Testis (tissue), 5 donors: ENCODE results near the gene PSMA3. TPM values are rescaled to one million over a fixed set of nuclear protein-coding genes. Genes with fewer than 3 reads are reported as not detected.

Experiments
- DNase-seq: peaks from one replicate; pipeline ENCODE4 v3.0.0-alpha.2; 2019
- H3K27ac ChIP-seq, 2 donors: fragments of 200-600 bp; sonication (generic); one replicate each; pipeline ENCODE4 v1.5.1; 2019
- H3K27me3 ChIP-seq: fragments of 200-600 bp; sonication (generic); one replicate; pipeline ENCODE4 v1.5.1; 2019
- H3K36me3 ChIP-seq: fragments of 200-600 bp; sonication (generic); one replicate; pipeline ENCODE4 v1.5.1; 2017; ENCODE audit warnings: low read depth; ENCODE audit errors: missing control alignments
- H3K4me1 ChIP-seq: fragments of 200-600 bp; sonication (generic); one replicate; pipeline ENCODE4 v1.5.1; 2019
- H3K4me3 ChIP-seq, 2 donors: fragments of 200-600 bp; sonication (generic); one replicate each; pipeline ENCODE4 v1.5.1; 2017 to 2019
- H3K9me3 ChIP-seq: fragments of 200-600 bp; sonication (generic); one replicate; pipeline ENCODE4 v1.5.1; 2017
- POLR2A ChIP-seq: fragments of 450-650 bp; IDR thresholded peaks from one replicate; pipeline ENCODE4 v1.6.1; 2017; ENCODE audit warnings: antibody characterized with exemption, mild to moderate bottlenecking, moderate library complexity
- WGBS, 2 donors: methylation state at CpG; one replicate each; pipeline ENCODE4 v1.1.5; 2018; 5-methylcytosine and 5-hydroxymethylcytosine counted together
- intact Hi-C: fragments of 100-400 bp; cut with DNase I; formaldehyde crosslinking; loops from one replicate; pipeline ENCODE4 v1.15.1; 2023; ENCODE audit warnings: low total_unique reads
- long read RNA-seq, 2 donors: transcript quantifications; one replicate each; lab custom pipeline, GENCODE V29; 2026
- polyA plus RNA-seq: library from polyadenylated mRNA; stranded (reverse); fragments of 350-450 nt; fragmentation: Illumina TruSeq; extraction: RNeasy Lipid Tissue Mini Kit (QIAGEN cat#74804); gene quantifications from one replicate; pipeline ENCODE4 v1.2.3, GENCODE V29; 2014; ENCODE audit warnings: low read depth, low replicate concordance; ENCODE audit not compliant: insufficient read depth
- total RNA-seq, 2 donors: library from RNA; depleted of rRNA; stranded (reverse); fragments of >200 nt; gene quantifications; one replicate each; pipeline ENCODE4 v1.2.3, GENCODE V29; 2016
- TF ChIP-seq, protein P1 (sequence below), 3 experiments: fragments of 450-650 bp in 2 of 3; fragments of 200-600 bp in 1 of 3; sonication (generic) in 1 of 3; IDR thresholded peaks; one replicate each; pipeline ENCODE4 v1.5.1; 2016 to 2019; ENCODE audit warnings: antibody characterized with exemption in 3 of 3, mild to moderate bottlenecking in 2 of 3, moderate library complexity in 1 of 3

Gene PSMA3
- total RNA-seq (10 to 100 TPM; 87.6 to 88.7 TPM), polyA plus RNA-seq (84.0 TPM)
- long read RNA-seq, donor 1, transcript PSMA3-201 (11 exons, 970 nt) = major isoform, 57 of 82 reads
- long read RNA-seq, donor 1, partial matches to known transcripts = 18 of 82 reads
- long read RNA-seq, donor 1, other reads (novel, unspliced or antisense) = 0 of 82 reads
- long read RNA-seq, donor 2, transcript PSMA3-201 (11 exons, 970 nt) = major isoform, 49 of 77 reads
- long read RNA-seq, donor 2, partial matches to known transcripts = 24 of 77 reads
- long read RNA-seq, donor 2, other reads (novel, unspliced or antisense) = 0 of 77 reads

DNA sequence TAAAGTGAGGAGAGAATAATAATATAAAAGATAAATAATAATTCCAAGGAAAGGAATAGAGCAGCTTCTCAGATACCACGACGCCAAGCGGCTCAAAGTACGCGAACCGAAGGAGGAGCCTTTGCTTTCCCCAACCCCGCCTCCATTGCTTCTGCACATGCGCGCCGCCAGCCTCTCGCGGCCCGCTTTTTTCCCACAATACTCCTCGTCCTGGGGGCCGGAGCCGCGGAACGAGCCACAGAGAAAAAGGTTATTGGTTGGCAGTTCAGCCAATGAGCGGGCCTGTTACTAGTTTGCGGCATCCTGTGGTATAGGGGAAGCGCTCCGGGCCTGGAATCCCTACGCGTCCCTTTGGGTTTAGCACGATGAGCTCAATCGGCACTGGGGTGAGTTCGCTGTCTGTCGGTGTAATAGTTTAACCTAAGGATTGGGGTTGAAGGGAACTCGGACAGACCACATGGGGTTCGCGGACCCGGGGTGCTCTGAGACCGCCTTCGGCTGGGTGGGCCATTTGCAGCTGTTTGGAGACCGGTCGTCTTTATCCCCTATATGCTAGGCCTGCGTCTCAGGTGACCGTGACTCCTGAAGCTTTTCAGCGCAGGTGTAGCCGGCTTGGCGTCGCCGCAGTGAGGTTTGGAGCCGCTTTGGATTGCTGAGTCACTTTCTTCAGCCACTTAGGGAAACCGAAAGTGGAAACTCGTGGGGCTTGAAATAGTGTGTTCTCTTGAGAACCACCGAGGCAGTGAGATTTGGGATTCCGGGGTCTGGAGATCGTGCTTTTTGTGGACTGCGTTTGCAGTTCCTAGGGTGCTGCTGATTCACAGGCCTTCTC, at the start of gene PSMA3:
PSMA3 (plus strand) TSS at position 288 of the 832 bp plus-strand sequence; CDS start at position 366, 78 bp downstream.
- Histone ChIP-seq H3K27ac (peak within 1 kb of the TSS; percentile 86 to 97), H3K4me1 (peaks cover 24% of the 10 kb centered on the region), H3K27me3 (no peaks in the 10 kb centered on the region), H3K9me3 (no peaks in the 10 kb centered on the region), H3K4me3 (peak within 1 kb of the TSS; percentile 89 to 94), H3K36me3 (no peaks in the 10 kb centered on the region)
- DNase-seq = peak; percentile 98
- TF ChIP-seq POLR2A = peak; percentile 29
- TF ChIP-seq, protein P1, sequence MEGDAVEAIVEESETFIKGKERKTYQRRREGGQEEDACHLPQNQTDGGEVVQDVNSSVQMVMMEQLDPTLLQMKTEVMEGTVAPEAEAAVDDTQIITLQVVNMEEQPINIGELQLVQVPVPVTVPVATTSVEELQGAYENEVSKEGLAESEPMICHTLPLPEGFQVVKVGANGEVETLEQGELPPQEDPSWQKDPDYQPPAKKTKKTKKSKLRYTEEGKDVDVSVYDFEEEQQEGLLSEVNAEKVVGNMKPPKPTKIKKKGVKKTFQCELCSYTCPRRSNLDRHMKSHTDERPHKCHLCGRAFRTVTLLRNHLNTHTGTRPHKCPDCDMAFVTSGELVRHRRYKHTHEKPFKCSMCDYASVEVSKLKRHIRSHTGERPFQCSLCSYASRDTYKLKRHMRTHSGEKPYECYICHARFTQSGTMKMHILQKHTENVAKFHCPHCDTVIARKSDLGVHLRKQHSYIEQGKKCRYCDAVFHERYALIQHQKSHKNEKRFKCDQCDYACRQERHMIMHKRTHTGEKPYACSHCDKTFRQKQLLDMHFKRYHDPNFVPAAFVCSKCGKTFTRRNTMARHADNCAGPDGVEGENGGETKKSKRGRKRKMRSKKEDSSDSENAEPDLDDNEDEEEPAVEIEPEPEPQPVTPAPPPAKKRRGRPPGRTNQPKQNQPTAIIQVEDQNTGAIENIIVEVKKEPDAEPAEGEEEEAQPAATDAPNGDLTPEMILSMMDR (IDR thresholded peaks at IDR 0.05) = peak in 1 of 3 experiments; percentile 8
- intact Hi-C loops = no loop called here
- 0% methylated on average over 38 to 50 of the region's 50 CpGs for WGBS, 2 donors

DNA sequence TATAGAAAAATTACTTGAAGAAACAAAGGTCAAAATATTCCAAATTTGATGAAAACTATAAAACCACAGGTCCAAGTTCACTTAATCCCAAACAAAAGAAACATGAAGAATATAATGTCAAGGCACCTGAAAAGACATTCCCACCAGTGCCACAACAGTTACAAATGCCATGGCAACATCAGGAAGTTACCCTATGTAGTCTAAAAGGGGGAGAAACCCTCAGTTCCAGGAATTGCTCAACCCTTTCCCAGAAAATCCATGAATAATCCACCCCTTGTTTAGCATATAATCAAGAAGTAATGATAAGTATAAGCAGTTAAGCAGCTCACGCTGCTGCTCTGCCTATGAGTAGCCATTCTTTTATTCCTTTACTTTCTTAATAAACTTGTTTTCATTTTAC, 48.4 kb upstream of the PSMA3 start:
- intact Hi-C loops = no loop called here
- TF ChIP-seq POLR2A = no peak
- TF ChIP-seq, protein P1 (IDR thresholded peaks at IDR 0.05) = no peak
- H3K9me3 ChIP-seq = no peaks in the 10 kb centered on the region
- no peak for DNase-seq
- no peaks in the 10 kb centered on the region for H3K27me3 ChIP-seq
- no peaks in the 10 kb centered on the region for H3K36me3 ChIP-seq
- no peak overlapping the region for H3K27ac ChIP-seq
- no peak overlapping the region for H3K4me3 ChIP-seq
- peaks cover 5% of the 10 kb centered on the region for H3K4me1 ChIP-seq
- WGBS, 2 donors = 95 to 100% methylated on average over 1 of the region's 1 CpG

DNA sequence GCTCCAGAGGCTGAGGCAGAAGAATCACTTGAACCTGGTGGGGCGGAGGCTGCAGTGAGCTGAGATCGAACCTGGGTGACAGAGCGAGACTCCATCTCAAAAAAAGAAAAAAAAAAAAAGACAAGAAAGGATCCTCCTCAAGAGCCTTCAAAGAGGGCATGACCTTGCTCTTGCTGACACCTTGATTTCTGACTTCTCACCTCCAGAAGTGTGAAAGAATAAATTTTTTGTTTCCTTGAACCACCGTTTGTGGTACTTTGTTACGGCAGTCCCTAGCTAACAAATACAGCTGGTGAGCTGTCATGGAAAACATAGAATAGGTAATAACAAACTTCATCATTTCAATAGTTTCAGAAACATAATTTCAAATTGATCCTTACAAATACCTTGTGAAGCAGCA, 46.6 kb upstream of the PSMA3 start:
- WGBS, 2 donors = 73 to 90% methylated on average over 5 of the region's 5 CpGs
- DNase-seq = no peak
- H3K4me1 ChIP-seq = peaks cover 9% of the 10 kb centered on the region
- intact Hi-C loops = no loop called here
- no peaks in the 10 kb centered on the region for H3K36me3 ChIP-seq
- H3K27ac ChIP-seq = no peak overlapping the region
- H3K9me3 ChIP-seq = no peaks in the 10 kb centered on the region
- TF ChIP-seq, protein P1 (IDR thresholded peaks at IDR 0.05) = no peak
- no peak overlapping the region for H3K4me3 ChIP-seq
- no peaks in the 10 kb centered on the region for H3K27me3 ChIP-seq

DNA sequence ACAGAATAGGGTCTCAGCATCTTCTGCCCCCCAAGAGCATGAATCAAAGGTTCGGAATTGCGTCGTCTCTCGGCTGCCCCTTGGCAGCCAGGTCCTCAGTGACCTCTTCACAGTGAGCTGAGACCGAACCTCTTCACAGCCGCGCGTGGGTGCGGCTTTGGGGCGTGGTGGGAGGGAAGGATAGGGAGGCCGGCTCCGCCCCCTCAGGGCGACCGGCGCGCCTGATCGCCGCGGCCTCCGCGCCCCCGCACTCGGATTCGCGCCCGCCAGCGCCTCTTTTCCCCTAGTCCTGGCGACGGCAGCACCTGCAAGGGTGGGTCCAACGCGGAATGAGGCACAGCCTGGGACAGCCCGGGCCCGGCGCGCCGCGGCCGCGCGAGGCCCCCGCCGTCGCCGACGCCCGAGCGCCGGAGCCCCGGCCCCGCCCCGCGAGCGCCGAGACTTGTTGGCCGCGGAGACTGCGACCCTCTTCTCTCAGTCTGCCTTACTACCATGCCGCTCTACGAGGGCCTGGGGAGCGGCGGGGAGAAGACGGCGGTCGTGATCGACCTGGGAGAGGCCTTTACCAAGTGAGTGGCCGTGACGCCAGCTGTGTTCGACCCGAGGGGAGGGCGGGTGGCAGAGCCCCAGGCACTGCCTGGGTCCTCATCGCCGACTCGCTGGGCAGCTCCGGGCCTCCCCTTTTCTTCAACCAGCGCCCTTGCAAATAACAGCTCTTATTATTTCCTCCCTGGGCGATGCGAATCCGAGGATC, 44.7 kb upstream of the PSMA3 start, which contains the start of gene ACTR10:
ACTR10 (plus strand) TSS at position 424 of the 754 bp plus-strand sequence; CDS start at position 493, 69 bp downstream.
- Histone ChIP-seq H3K27ac (peak within 1 kb of the TSS; percentile 87 to 96), H3K36me3 (no peaks in the 10 kb centered on the region), H3K27me3 (no peaks in the 10 kb centered on the region), H3K4me3 (peak within 1 kb of the TSS; percentile 84 to 87), H3K9me3 (no peaks in the 10 kb centered on the region), H3K4me1 (peaks cover 9% of the 10 kb centered on the region)
- intact Hi-C loops = no loop called here
- TF ChIP-seq POLR2A = peak; percentile 15
- TF ChIP-seq, protein P1 (IDR thresholded peaks at IDR 0.05) = no peak
- peak; percentile 91 for DNase-seq
- WGBS, 2 donors = 0% methylated on average over 20 to 77 of the region's 78 CpGs
